ENCODE measurements around the gene CDC42.
"Not testable (repeated sequence)": the region's sequence is repeated elsewhere in the genome, so short reads cannot be mapped to it uniquely, and the experiment has no call there.

CDC42 gene

GRCh38 chr1:22052115-22053016, at the start of gene CDC42:
Gene CDC42 (plus strand): TSS chr1:22052709. CDS start chr1:22078479, 25,770 bp downstream.
- DNase-seq = peak; percentile 94 to 95

GRCh38 chr1:22002875-22003274, 49.6 kb upstream of the CDC42 start:
- DNase-seq = not testable (repeated sequence)

- not testable (repeated sequence) for DNase-seq
Measured at GRCh38 chr1:22003959-22004358, 48.5 kb upstream of the CDC42 start.

GRCh38 chr1:22005261-22006149, 47.0 kb upstream of the CDC42 start:
- DNase-seq = peak; percentile 11 to 14

- not testable (repeated sequence) for DNase-seq
Measured at GRCh38 chr1:22006736-22007135, 45.8 kb upstream of the CDC42 start.

GRCh38 chr1:22007262-22007661, 45.2 kb upstream of the CDC42 start:
- DNase-seq = not testable (repeated sequence)

- DNase-seq = not testable (repeated sequence)
Measured at GRCh38 chr1:22009566-22009965, 42.9 kb upstream of the CDC42 start.

GRCh38 chr1:22012752-22013151, 39.8 kb upstream of the CDC42 start:
- not testable (repeated sequence) for DNase-seq

- not testable (repeated sequence) for DNase-seq
Measured at GRCh38 chr1:22014575-22015206, 37.8 kb upstream of the CDC42 start.

GRCh38 chr1:22018583-22019559, 33.6 kb upstream of the CDC42 start:
- DNase-seq = peak; percentile 55 to 63

GRCh38 chr1:22021061-22021460, 31.4 kb upstream of the CDC42 start:
- no peak for DNase-seq

GRCh38 chr1:22024485-22025367, 27.8 kb upstream of the CDC42 start:
- DNase-seq = peak; percentile 55 to 56

GRCh38 chr1:22025368-22026155, 26.9 kb upstream of the CDC42 start:
- peak; percentile 88 to 89 for DNase-seq

- DNase-seq = no peak
Measured at GRCh38 chr1:22026924-22027289, 25.6 kb upstream of the CDC42 start.

- DNase-seq = no peak
Measured at GRCh38 chr1:22030057-22030456, 22.5 kb upstream of the CDC42 start.

- DNase-seq = no peak
Measured at GRCh38 chr1:22030473-22030872, 22.0 kb upstream of the CDC42 start.

- DNase-seq = peak; percentile 41
Measured at GRCh38 chr1:22031214-22031962, 21.1 kb upstream of the CDC42 start.

- not testable (repeated sequence) for DNase-seq
Measured at GRCh38 chr1:22034834-22035233, 17.7 kb upstream of the CDC42 start.

- no peak for DNase-seq
Measured at GRCh38 chr1:22037520-22037919, 15.0 kb upstream of the CDC42 start.
